ENCODE results near the gene SLC45A3.

- no peak for TF ChIP-seq POLR2AphosphoS5 (IDR thresholded peaks at IDR 0.05)
- TF ChIP-seq, protein P1, sequence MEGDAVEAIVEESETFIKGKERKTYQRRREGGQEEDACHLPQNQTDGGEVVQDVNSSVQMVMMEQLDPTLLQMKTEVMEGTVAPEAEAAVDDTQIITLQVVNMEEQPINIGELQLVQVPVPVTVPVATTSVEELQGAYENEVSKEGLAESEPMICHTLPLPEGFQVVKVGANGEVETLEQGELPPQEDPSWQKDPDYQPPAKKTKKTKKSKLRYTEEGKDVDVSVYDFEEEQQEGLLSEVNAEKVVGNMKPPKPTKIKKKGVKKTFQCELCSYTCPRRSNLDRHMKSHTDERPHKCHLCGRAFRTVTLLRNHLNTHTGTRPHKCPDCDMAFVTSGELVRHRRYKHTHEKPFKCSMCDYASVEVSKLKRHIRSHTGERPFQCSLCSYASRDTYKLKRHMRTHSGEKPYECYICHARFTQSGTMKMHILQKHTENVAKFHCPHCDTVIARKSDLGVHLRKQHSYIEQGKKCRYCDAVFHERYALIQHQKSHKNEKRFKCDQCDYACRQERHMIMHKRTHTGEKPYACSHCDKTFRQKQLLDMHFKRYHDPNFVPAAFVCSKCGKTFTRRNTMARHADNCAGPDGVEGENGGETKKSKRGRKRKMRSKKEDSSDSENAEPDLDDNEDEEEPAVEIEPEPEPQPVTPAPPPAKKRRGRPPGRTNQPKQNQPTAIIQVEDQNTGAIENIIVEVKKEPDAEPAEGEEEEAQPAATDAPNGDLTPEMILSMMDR (IDR thresholded peaks at IDR 0.05): no peak
These were observed 50.1 kb downstream of the SLC45A3 start for GRCh38 chr1:205630241-205630640.

Data from transverse colon (tissue), 4 donors.